ENCODE data around the gene OR4D10. TPM values are rescaled to one million over a fixed set of nuclear protein-coding genes. Genes with fewer than 3 reads are reported as not detected.
"Not testable (repeated sequence)": the region's sequence is repeated elsewhere in the genome, so short reads cannot be mapped to it uniquely, and the experiment has no call there.

OR4D10 gene
- total RNA-seq, 4 donors from 2014 or later: not detected

DNA sequence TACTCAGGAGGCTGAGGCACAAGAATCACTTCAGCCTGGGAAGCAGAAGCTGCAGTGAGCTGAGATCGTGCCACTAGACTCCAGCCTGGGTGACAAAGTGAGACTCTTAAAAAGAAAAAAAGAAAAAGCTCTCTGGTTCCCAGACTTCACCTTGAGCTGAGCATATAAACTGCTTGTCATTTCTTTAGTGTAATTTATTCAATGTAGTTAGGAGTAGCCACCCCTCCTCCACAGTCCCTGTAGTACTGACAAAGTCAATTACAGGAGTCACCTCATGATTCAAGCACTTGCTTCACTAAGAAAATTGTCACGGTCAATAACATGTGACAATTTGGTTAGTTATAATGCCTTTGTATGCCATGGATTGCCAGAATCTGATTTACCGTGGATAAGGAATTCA lies 7.2 kb downstream of the OR4D10 start:
- Histone ChIP-seq H3K36me3 (no peaks in the 10 kb centered on the region), H3K9me3 (no peaks in the 10 kb centered on the region), H3K27me3 (no peaks in the 10 kb centered on the region), H3K27ac (no peak overlapping the region), H3K4me3 (replicated peaks in 1 of 3) (no peak overlapping the region), H3K4me1 (no peaks in the 10 kb centered on the region)
- no peak for DNase-seq
- intact Hi-C loops (cut with DNase I): no loop called here
- WGBS, 2 donors: 66 to 79% methylated on average over 3 of the region's 3 CpGs
- TF ChIP-seq, protein P1, sequence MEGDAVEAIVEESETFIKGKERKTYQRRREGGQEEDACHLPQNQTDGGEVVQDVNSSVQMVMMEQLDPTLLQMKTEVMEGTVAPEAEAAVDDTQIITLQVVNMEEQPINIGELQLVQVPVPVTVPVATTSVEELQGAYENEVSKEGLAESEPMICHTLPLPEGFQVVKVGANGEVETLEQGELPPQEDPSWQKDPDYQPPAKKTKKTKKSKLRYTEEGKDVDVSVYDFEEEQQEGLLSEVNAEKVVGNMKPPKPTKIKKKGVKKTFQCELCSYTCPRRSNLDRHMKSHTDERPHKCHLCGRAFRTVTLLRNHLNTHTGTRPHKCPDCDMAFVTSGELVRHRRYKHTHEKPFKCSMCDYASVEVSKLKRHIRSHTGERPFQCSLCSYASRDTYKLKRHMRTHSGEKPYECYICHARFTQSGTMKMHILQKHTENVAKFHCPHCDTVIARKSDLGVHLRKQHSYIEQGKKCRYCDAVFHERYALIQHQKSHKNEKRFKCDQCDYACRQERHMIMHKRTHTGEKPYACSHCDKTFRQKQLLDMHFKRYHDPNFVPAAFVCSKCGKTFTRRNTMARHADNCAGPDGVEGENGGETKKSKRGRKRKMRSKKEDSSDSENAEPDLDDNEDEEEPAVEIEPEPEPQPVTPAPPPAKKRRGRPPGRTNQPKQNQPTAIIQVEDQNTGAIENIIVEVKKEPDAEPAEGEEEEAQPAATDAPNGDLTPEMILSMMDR (IDR thresholded peaks at IDR 0.05): no peak
- TF ChIP-seq POLR2A (IDR thresholded peaks at IDR 0.05): no peak

- DNase-seq: no peak
- no peaks in the 10 kb centered on the region for H3K27me3 ChIP-seq
- intact Hi-C loops (cut with DNase I): no loop called here
- H3K36me3 ChIP-seq: no peaks in the 10 kb centered on the region
- TF ChIP-seq, protein P1 (IDR thresholded peaks at IDR 0.05): no peak
- no peak for TF ChIP-seq POLR2A (IDR thresholded peaks at IDR 0.05)
- no peak overlapping the region for H3K27ac ChIP-seq
- H3K4me3 ChIP-seq (replicated peaks in 1 of 3): no peak overlapping the region
- no peaks in the 10 kb centered on the region for H3K4me1 ChIP-seq
- 45 to 86% methylated on average over 1 of the region's 1 CpG for WGBS, 2 donors
- no peaks in the 10 kb centered on the region for H3K9me3 ChIP-seq
Observed at GRCh38 chr11:59501931-59502330, 28.8 kb downstream of the OR4D10 start.

DNA sequence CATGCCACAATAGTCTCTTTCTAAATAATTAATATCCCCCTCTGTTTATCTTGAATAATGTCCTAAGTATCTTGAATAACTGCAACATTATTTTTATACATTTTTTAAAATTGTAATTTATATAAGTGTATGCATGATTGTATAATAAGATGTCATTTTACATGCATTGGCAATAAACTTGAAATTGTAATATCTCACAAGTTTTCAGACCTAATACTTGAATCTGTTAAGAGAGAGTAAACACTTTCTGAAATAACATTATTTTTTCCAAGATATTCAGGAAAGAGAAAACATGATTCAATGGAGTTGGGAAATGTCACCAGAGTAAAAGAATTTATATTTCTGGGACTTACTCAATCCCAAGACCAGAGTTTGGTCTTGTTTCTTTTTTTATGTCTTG lies 30.2 kb downstream of the OR4D10 start, which contains the start of gene OR4D11:
TSS of gene OR4D11 (plus strand) at position 301 of the 400 bp plus-strand sequence. CDS start at position 301, 0 bp downstream.
- intact Hi-C loops (cut with DNase I): no loop called here
- Histone ChIP-seq H3K9me3 (no peaks in the 10 kb centered on the region), H3K4me3 (replicated peaks in 1 of 3) (no peak within 1 kb of the TSS), H3K27ac (no peak within 1 kb of the TSS), H3K27me3 (no peaks in the 10 kb centered on the region), H3K4me1 (no peaks in the 10 kb centered on the region), H3K36me3 (no peaks in the 10 kb centered on the region)
- TF ChIP-seq, protein P1 (IDR thresholded peaks at IDR 0.05): no peak
- no peak for TF ChIP-seq POLR2A (IDR thresholded peaks at IDR 0.05)
- DNase-seq: no peak

- intact Hi-C loops (cut with DNase I): no loop called here
- peak in 1 of 2 donors; percentile 3 for DNase-seq
Observed at GRCh38 chr11:59510941-59511589, 38.0 kb downstream of the OR4D10 start, which contains the start of gene OR4D9. Gene OR4D9, plus strand, starts transcription at chr11:59511539. Its CDS starts 3,374 bp downstream, at chr11:59514913.

DNA sequence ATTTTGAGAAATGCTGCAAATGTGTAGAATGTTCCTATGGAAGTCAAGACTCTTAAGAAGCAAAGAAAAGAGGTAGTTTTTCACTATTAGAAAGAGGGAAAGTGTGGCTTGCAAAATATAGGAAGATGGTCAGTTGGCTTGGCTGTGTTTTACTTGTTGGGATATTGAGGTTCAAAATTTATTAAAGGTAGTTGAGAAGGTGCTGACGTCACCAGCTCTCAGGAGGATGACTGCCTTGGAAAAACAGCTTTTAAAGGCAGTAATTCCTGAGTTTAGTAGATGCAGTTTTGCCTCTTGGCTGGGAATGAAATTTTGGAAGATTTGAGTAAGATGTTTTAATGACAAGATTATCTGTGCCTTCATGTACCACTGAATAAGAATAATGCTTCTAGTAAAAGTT lies 38.6 kb downstream of the OR4D10 start:
- DNase-seq: no peak
- Histone ChIP-seq H3K36me3 (no peaks in the 10 kb centered on the region), H3K27ac (no peak overlapping the region), H3K27me3 (no peaks in the 10 kb centered on the region), H3K4me3 (replicated peaks in 1 of 3) (no peak overlapping the region), H3K9me3 (no peaks in the 10 kb centered on the region), H3K4me1 (no peaks in the 10 kb centered on the region)
- WGBS, 2 donors: 45 to 53% methylated on average over 1 of the region's 1 CpG
- TF ChIP-seq, protein P1 (IDR thresholded peaks at IDR 0.05): no peak
- TF ChIP-seq POLR2A (IDR thresholded peaks at IDR 0.05): no peak
- intact Hi-C loops (cut with DNase I): no loop called here

More at GRCh38 chr11:59510941-59511589, 38.0 kb downstream of the OR4D10 start, which contains the start of gene OR4D9:
- H3K4me3 ChIP-seq (replicated peaks in 1 of 3): no peak within 1 kb of the TSS
- TF ChIP-seq, protein P1 (IDR thresholded peaks at IDR 0.05): no peak
- TF ChIP-seq POLR2A (IDR thresholded peaks at IDR 0.05): no peak
- H3K36me3 ChIP-seq: no peaks in the 10 kb centered on the region
- no peaks in the 10 kb centered on the region for H3K27me3 ChIP-seq
- H3K4me1 ChIP-seq: no peaks in the 10 kb centered on the region
- whole genome bisulfite sequencing, 2 donors: 24 to 27% methylated on average over 2 of the region's 2 CpGs
- peak within 1 kb of the TSS in 2 of 3 donors; percentile 38 to 41 for H3K27ac ChIP-seq
- no peaks in the 10 kb centered on the region for H3K9me3 ChIP-seq

DNA sequence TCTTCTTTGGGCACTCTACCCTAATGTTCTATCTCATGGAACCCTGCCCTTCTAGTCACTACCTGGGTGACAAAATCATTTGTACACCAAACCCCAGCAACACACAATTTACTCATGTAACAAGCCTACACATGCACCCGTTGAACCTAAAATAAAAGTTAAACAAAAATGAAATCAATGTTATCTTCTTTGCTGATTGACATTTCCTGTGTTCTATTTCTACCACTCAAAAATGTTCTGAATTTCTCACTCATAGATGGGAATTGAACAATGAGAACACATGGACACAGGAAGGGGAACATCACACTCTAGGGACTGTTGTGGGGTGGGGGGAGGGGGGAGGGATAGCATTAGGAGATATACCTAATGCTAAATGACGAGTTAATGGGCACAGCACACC lies 47.0 kb downstream of the OR4D10 start:
- 68 to 75% methylated on average over 2 of the region's 2 CpGs for WGBS, 2 donors
- intact Hi-C loops (cut with DNase I): not testable (repeated sequence)

More for the DNA sequence above, 47.0 kb downstream of the OR4D10 start:
- H3K27me3 ChIP-seq; H3K9me3 ChIP-seq; H3K4me3 ChIP-seq (replicated peaks in 1 of 3); H3K4me1 ChIP-seq; DNase-seq; H3K27ac ChIP-seq; H3K36me3 ChIP-seq: not testable (repeated sequence)

Data from thyroid gland (tissue), 4 donors.